ELR (cell line): ENCODE measurements around the gene USP50.
"Not testable (repeated sequence)": the region's sequence is repeated elsewhere in the genome, so short reads cannot be mapped to it uniquely, and the experiment has no call there.

Experiments used
- DNase-seq: peaks from one replicate; pipeline ENCODE4 v3.0.0-alpha.2; 2015; ENCODE audit warnings: low read depth

The USP50 gene

DNA sequence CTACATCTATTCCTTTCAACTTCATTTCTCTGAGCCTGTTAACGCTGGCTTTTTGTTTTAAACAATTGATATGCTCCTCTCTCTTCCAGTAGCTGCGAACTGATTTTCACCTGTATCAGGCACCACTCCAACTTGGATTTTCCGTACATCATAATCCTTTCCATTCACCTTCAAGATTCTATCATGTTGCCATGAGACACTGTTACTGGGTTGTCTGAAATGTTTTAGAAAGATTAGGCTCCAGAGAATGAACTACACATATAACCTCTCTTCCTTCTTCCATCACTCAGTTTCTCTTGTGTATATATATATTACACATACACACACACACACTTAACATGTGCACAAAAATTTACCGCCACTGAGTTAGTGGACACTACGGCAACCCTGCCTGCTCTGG lies at the start of gene USP50:
USP50 (minus strand) TSS at position 101 of the 400 bp plus-strand sequence. CDS start 141 bp downstream, outside the sequence.
- DNase-seq, result no peak

DNA sequence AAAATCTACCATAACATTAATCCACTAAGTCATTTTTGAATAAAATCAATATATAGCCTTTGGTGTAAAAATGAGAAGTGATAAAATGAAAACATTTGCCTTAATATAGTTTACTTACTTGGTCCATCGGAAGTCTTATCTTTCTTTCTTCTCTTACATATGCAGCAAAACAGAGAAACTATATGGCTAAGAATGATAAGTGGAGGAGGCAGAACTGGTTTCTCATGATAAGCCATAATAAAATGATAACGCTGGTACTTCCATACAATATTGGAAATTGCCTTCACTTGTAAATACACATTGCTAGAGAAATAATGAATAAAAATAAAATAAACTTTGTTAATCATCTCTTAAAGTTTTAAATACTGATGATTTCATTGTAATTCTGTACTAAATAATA lies 47.8 kb upstream of the USP50 start:
- DNase-seq, result no peak

DNA sequence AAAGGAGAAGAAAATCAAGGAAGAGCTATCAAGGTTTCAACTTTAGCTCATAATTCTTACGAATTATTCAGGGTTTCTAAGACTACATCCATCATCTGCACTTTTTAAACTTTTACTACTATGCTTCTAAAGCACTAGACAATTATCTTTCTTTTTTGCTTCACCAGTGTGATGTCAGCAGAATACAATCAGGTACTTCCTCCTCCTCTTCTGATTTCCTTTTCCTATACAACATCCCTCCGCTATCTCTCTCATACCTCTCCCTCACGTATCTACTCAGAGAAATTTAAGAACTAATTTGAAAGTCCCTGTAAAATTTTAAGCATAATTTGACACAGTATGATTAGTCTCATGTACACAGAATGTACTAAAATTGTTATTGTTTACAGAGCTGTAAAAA lies 47.3 kb upstream of the USP50 start:
- DNase-seq, result no peak

GRCh38 chr15:50590288-50590687 lies 43.8 kb upstream of the USP50 start:
- no peak for DNase-seq

DNA sequence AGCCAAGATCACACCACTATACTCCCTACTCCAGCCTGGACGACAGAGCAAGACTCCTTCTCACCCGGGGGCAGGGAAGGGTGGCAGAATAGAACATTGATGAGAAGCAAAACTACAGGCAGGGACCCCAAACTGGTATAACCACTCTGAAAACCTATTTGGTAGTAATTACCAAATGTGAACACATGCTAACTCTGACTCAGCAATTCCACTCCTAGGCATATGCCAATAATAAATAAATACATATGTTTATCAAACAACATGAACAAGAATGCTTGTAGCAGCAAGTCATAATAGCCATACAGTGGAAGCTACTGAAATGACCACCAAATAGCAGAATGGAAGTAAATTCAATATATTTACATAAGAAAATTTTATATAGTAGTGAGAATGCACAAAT lies 31.0 kb upstream of the USP50 start:
- DNase-seq, result no peak

DNA sequence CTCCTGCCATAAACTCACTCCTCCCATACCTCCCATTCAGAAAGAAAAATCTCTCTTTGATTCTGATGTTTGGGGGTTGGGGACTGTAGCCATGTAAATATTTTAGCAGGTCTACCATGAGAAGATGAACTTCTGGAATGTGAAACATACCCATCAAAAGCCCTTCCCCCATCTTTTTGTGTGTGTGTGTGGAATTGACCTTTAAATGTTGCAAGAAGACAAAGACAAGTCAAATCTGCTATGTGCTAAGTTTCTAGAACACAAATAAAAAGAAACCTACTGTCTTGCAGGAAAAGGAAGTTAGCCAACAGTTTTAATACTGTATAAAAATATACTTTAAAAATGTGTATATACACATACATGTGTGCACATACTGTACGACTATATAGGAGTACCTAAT lies 29.7 kb upstream of the USP50 start:
- no peak for DNase-seq

- not testable (repeated sequence) for DNase-seq
These were observed 27.4 kb upstream of the USP50 start for GRCh38 chr15:50573842-50574241.

DNA sequence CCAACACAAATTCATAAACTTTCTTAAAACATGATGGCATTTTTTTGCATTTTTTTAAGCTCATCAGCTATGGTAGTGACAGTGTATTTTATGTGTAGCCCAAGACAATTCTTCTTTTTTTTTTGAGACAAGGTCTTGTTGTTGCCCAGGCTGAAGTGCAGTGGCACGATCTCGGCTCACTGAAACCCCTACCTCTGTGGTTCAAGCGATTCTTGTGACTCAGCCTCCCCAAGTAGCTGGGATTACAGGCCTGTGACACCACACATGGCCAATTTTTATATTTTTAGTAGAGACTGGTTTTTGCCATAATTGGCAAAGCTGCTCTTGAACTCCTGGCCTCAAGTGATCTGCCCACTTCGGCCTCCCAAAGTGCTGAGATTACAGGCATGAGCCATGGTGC lies 17.3 kb upstream of the USP50 start:
- no peak for DNase-seq

- DNase-seq, result no peak
These were observed 16.5 kb upstream of the USP50 start for GRCh38 chr15:50562735-50563640.

DNA sequence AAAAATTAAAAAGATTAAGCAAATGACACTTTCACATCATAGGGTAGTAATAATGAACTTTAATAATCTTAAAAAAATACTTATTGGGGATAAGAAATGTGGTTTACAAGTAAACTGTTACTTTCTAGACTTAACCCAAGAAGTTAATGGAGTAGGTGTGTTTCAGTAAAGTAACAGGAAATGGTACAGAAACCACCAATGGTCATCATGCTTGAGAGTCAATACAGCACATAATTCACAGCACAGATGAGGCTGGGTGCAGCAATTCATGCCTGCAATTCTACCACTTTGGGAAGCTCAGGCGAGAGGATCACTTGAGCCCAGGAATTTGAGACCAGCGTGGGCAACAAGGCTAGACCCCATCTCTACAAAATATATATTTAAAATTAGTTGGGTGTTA lies 11.5 kb upstream of the USP50 start:
- DNase-seq, result no peak

GRCh38 chr15:50556642-50557371 lies 10.3 kb upstream of the USP50 start:
- DNase-seq, result no peak

GRCh38 chr15:50552238-50552637 lies 5.8 kb upstream of the USP50 start:
- no peak for DNase-seq

GRCh38 chr15:50549326-50549725 lies 2.9 kb upstream of the USP50 start:
- no peak for DNase-seq

- DNase-seq, result no peak
These were observed 2.1 kb downstream of the USP50 start for GRCh38 chr15:50544368-50544767.

DNA sequence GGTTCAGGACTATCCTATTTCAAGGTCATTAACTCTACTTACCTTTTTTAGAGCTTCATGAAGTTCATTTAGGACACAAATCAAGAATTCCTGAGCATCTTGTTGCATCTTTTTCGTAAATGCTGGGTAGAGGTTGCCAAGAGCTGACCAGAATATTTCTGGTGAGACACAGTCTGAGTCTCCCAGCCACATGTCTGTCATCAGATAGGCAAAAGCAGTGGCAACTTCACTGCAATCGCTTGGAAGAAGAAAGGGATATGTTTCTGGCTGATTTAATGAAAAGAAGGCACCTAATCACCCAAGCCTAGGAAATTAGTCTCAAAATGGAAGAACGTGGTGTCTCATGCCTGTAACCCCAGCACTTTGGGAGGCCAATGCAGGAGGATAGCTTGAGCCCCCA lies 2.9 kb downstream of the USP50 start:
- no peak for DNase-seq

DNA sequence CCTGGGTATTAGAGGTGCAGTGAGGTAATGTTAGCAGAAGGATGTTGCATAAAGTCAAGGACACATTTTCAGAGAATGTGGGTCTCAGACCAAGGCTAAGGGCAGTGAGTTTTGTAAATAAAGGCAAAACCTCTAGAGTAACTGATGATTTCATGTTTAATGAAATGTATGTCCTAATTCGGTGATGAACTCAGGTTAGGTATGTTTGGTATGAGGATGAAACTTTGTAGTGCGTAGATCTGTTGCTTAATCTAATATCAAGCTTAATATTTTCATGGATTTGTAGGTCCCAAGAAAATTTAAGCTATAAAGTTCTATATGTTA lies 3.6 kb downstream of the USP50 start:
- DNase-seq, result no peak

DNA sequence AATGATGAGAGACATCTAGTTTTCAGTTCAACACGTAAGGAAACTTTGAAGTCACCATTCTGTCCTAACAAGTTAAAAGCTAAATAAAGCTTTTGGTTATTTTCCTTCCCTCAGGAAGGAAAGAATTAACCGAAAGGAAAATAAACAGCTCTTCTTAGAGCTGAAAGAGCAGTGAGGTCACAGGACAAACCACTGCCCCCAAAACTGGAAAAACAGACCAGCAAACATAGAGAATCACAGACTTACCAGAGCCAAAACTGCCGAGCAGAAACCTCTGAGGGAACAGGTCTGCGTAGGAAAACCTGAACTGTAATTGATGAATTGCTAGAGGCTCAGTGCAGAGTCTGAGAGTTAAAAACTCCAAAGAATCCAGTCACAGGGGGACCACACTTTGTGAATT lies 14.7 kb downstream of the USP50 start:
- no peak for DNase-seq

DNA sequence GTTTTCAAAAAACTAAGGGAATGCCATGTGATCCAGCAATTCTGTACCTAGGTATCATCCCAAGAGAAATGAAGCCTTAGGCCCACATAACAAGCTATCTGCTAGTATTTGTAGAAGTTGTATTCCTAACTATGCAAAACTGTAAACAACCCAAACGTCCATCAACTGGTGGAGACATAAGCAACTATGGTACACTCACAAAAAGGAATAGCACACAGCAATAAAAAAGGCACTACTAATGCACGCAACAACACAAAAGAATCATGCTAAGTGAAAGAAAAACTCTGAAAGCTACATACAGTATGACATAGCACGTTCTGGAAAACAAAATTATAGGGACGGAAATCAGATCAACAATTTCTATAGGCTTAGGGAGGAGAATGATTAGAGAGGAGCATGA lies 15.3 kb downstream of the USP50 start:
- DNase-seq, result no peak

- DNase-seq, result no peak
These were observed 22.6 kb downstream of the USP50 start for GRCh38 chr15:50523851-50524251.

DNA sequence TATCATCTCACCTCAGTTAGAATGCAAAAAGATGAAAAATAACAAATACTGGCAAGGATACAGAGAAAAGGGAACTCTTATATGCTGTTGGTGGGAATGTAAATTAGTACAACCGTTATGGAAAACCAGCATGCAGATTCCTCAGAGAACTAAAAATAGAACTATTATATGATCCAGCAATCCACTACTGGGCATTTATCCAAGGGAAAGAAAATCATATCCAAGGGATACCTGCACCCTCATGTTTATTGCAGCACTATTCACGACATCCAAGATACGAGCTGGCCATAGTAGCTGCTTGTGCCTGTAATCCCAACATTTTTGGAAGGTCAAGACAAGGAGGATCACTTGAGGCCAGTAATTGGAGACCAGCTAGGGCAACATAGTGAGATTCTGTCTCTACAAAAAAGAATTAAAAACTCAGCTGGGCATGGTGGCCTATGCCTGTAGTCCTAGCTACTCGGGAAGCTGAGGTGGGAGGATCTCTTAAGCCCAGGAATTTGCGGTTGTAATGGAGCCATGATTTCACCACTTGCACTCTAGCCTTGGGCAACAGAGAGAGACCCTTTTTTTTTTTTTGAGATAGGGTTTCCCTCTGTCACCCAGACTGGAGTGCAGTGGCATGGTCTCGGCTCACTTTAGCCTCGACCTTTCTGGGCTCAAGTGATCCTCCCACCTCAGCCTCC lies 26.6 kb downstream of the USP50 start:
- no peak for DNase-seq

GRCh38 chr15:50513001-50513400 lies 33.5 kb downstream of the USP50 start:
- DNase-seq, result no peak

- DNase-seq, result no peak
These were observed 40.3 kb downstream of the USP50 start for GRCh38 chr15:50506121-50506520.

GRCh38 chr15:50505656-50506055 lies 40.8 kb downstream of the USP50 start:
- DNase-seq, result not testable (repeated sequence)
